H1 (cell line): ENCODE data around the gene CFAP54. TPM values are rescaled to one million over a fixed set of nuclear protein-coding genes. Genes with fewer than 3 reads are reported as not detected.

Source experiments
- CTCF ChIA-PET: fragments of 300-600 bp; sonication (Branson Sonifier 250); formaldehyde crosslinking; loops from one replicate; lab custom pipeline; 2021; ENCODE audit not compliant: partially characterized antibody; lab: Charles Lee
- POLR2A ChIA-PET: fragments of 300-600 bp; sonication (Branson Sonifier 250); formaldehyde crosslinking; loops from one replicate; lab custom pipeline; 2021; ENCODE audit warnings: inconsistent platforms; ENCODE audit not compliant: partially characterized antibody; lab: Charles Lee
- DNase-seq, 2 experiments: peaks; one replicate each; pipeline versions ENCODE4 v3.0.0 to v3.0.0-alpha.2; 2010 to 2022; ENCODE audit warnings: low spot score in 2 of 2, low read depth in 1 of 2, mixed read lengths in 1 of 2
- FAIRE-seq: peaks from 2 replicates; lab custom pipeline; 2011; peaks lifted over from hg19 to GRCh38; lab: Jason Lieb, UNC
- H2AFZ ChIP-seq: 2 replicates; pipeline ENCODE4 v1.8.1; 2012; ENCODE audit warnings: low read length, inconsistent platforms
- H2AK5ac ChIP-seq: 2 replicates; pipeline ENCODE4 v1.6.1; 2013; ENCODE audit warnings: low read depth, low read length
- H2BK120ac ChIP-seq: replicated peaks from 2 replicates; pipeline ENCODE3; 2013; ENCODE audit warnings: low read depth, low read length, inconsistent platforms
- H2BK12ac ChIP-seq: 2 replicates; pipeline ENCODE4 v1.6.1; 2013; ENCODE audit warnings: low read depth, low read length
- H2BK15ac ChIP-seq: 2 replicates; pipeline ENCODE4 v1.6.1; 2013; ENCODE audit warnings: low read length
- H2BK20ac ChIP-seq: 2 replicates; pipeline ENCODE4 v1.6.1; 2013; ENCODE audit warnings: low read length
- H2BK5ac ChIP-seq: 2 replicates; pipeline ENCODE4 v1.6.1; 2013; ENCODE audit warnings: low read depth, low read length
- H3K14ac ChIP-seq: 2 replicates; pipeline ENCODE4 v1.6.1; 2013; ENCODE audit warnings: inconsistent platforms; ENCODE audit not compliant: insufficient read length
- H3K18ac ChIP-seq: 2 replicates; pipeline ENCODE4 v1.6.1; 2013; ENCODE audit warnings: low read length; ENCODE audit errors: extremely low read depth
- H3K23ac ChIP-seq: 2 replicates; pipeline ENCODE4 v1.6.1; 2013; ENCODE audit warnings: inconsistent platforms; ENCODE audit not compliant: insufficient read length
- H3K23me2 ChIP-seq: 2 replicates; pipeline ENCODE4 v1.6.1; 2013; ENCODE audit warnings: low read depth, low read length
- H3K27ac ChIP-seq: 2 replicates; pipeline ENCODE4 v1.6.1; 2011; ENCODE audit warnings: low read depth, low read length, inconsistent platforms
- H3K27me3 ChIP-seq, 4 experiments: replicated peaks in 1 of 4; 1 replicate in 1 of 4; 2 replicates in 3 of 4; pipeline versions ENCODE4 v1.6.1 to v1.8.1; 2011 to 2013; ENCODE audit warnings: low read length in 3 of 4, mild to moderate bottlenecking in 3 of 4, inconsistent platforms in 2 of 4, mixed read lengths in 2 of 4, moderate library complexity in 1 of 4; ENCODE audit not compliant: control insufficient read depth in 3 of 4, insufficient read depth in 3 of 4; ENCODE audit errors: extremely low read depth in 1 of 4
- H3K36me3 ChIP-seq, 4 experiments: 2 replicates each; pipeline versions ENCODE4 v1.6.1 to v1.8.1; 2011 to 2013; ENCODE audit warnings: mild to moderate bottlenecking in 4 of 4, low read length in 3 of 4, moderate library complexity in 2 of 4, control low read depth in 1 of 4, inconsistent platforms in 1 of 4; ENCODE audit not compliant: insufficient read depth in 4 of 4, control insufficient read depth in 2 of 4
- H3K4ac ChIP-seq: replicated peaks from 2 replicates; pipeline ENCODE3; 2013; ENCODE audit warnings: low read length, low read depth, mixed read lengths, inconsistent platforms; ENCODE audit not compliant: insufficient read length
- H3K4me1 ChIP-seq, 4 experiments: replicated peaks in 1 of 4; 1 replicate in 1 of 4; 2 replicates in 3 of 4; pipeline versions ENCODE4 v1.6.1 to v1.8.1; 2011 to 2013; ENCODE audit warnings: low read length in 3 of 4, inconsistent platforms in 2 of 4, mixed read lengths in 1 of 4; ENCODE audit not compliant: insufficient read depth in 4 of 4, control insufficient read depth in 3 of 4
- H3K4me2 ChIP-seq, 2 experiments: 2 replicates each; pipeline versions ENCODE4 v1.6.1 to v1.8.1; 2011 to 2013; ENCODE audit warnings: low read depth in 2 of 2, low read length in 2 of 2, control low read depth in 1 of 2, inconsistent platforms in 1 of 2, mild to moderate bottlenecking in 1 of 2; ENCODE audit not compliant: insufficient read depth in 1 of 2
- H3K4me3 ChIP-seq, 4 experiments: fragments of 200-600, 300-600 bp in 1 of 4; sonication (generic), shearing (Covaris generic), sonication (Bioruptor Twin) in 1 of 4; 2 replicates each; pipeline versions ENCODE4 v1.5.1 to v1.8.1; 2011 to 2016; ENCODE audit warnings: low read length in 4 of 4, low read depth in 3 of 4, control low read depth in 2 of 4, inconsistent platforms in 2 of 4, mild to moderate bottlenecking in 2 of 4, mixed read lengths in 1 of 4, moderate library complexity in 1 of 4; ENCODE audit not compliant: insufficient read depth in 2 of 4; ENCODE audit errors: extremely low read depth in 1 of 4
- H3K56ac ChIP-seq: replicated peaks from 2 replicates; pipeline ENCODE3; 2013; ENCODE audit warnings: low read depth, mild to moderate bottlenecking, mixed read lengths, low read length, inconsistent platforms; ENCODE audit not compliant: insufficient read length
- H3K79me1 ChIP-seq: 2 replicates; pipeline ENCODE4 v1.6.1; 2013; ENCODE audit warnings: low read depth, low read length, control low read depth
- H3K79me2 ChIP-seq, 2 experiments: 2 replicates each; pipeline versions ENCODE4 v1.6.1 to v1.8.1; 2012 to 2013; ENCODE audit warnings: low read length in 2 of 2, mild to moderate bottlenecking in 2 of 2, inconsistent platforms in 1 of 2; ENCODE audit not compliant: insufficient read depth in 2 of 2, control insufficient read depth in 1 of 2
- H3K9ac ChIP-seq, 4 experiments: replicated peaks in 1 of 4; 1 replicate in 1 of 4; 2 replicates in 3 of 4; pipeline versions ENCODE4 v1.6.1 to v1.8.1; 2011 to 2013; ENCODE audit warnings: low read depth in 3 of 4, low read length in 3 of 4, control low read depth in 2 of 4, mild to moderate bottlenecking in 2 of 4, moderate library complexity in 2 of 4, inconsistent platforms in 1 of 4; ENCODE audit errors: extremely low read depth in 1 of 4
- H3K9me3 ChIP-seq, 2 experiments: 2 replicates each; pipeline versions ENCODE4 v1.6.1 to v1.8.1; 2012 to 2013; ENCODE audit warnings: mild to moderate bottlenecking in 2 of 2, moderate library complexity in 2 of 2, control low read depth in 1 of 2, inconsistent platforms in 1 of 2, low read depth in 1 of 2, low read length in 1 of 2, mixed read lengths in 1 of 2; ENCODE audit not compliant: insufficient read depth in 2 of 2
- H4K20me1 ChIP-seq, 2 experiments: replicated peaks in 1 of 2; 2 replicates each; pipeline versions ENCODE3 to v1.8.1; 2011 to 2013; ENCODE audit warnings: inconsistent platforms in 2 of 2, low read length in 2 of 2, mild to moderate bottlenecking in 1 of 2; ENCODE audit not compliant: insufficient read depth in 2 of 2, control insufficient read depth in 1 of 2
- H4K5ac ChIP-seq: 2 replicates; pipeline ENCODE4 v1.6.1; 2013; ENCODE audit warnings: low read length, low read depth, mixed read lengths, inconsistent platforms; ENCODE audit not compliant: insufficient read length
- H4K8ac ChIP-seq: 2 replicates; pipeline ENCODE4 v1.8.0; 2013; ENCODE audit warnings: mild to moderate bottlenecking, moderate library complexity, low read length, inconsistent platforms; ENCODE audit not compliant: insufficient read depth; ENCODE audit errors: extremely low read depth
- H4K91ac ChIP-seq: replicated peaks from 2 replicates; pipeline ENCODE3; 2013; ENCODE audit warnings: low read length, mixed read lengths, inconsistent platforms; ENCODE audit not compliant: insufficient read length
- WGBS, 2 experiments: shearing (Covaris generic) in 1 of 2; methylation state at CpG; one replicate each; pipeline versions ENCODE4 v1.1.6 to v1.1.7; 2013 to 2015; ENCODE audit warnings: low lambda C conversion rate in 2 of 2, mixed read lengths in 2 of 2, inconsistent platforms in 1 of 2, low coverage in 1 of 2, missing lambda C conversion rate in 1 of 2; ENCODE audit not compliant: insufficient replicate concordance in 2 of 2, insufficient coverage in 1 of 2, insufficient read length in 1 of 2; ENCODE audit errors: extremely low coverage in 1 of 2, missing lambda C conversion rate in 1 of 2; 5-methylcytosine and 5-hydroxymethylcytosine counted together
- polyA plus RNA-seq, 7 experiments: library from polyadenylated mRNA; depleted of rRNA in 3 of 7; stranded (reverse) in 5 of 7; unstranded in 2 of 7; fragments of >200 nt in 5 of 7; fragments of 200-250 nt in 2 of 7; gene quantifications; 1 replicate in 5 of 7; 2 replicates in 1 of 7; 4 replicates in 1 of 7; pipeline versions ENCODE4 v1.2.1 to v1.2.3, GENCODE V29; 2011 to 2013; ENCODE audit warnings: missing spikeins in 2 of 7, mixed read lengths in 2 of 7
- total RNA-seq: library from RNA; stranded (reverse); fragmentation: NEBNext Ultra II Directional; extraction: Animal tissue kit (Norgen Biotek cat#: 25700); gene quantifications from 2 replicates; pipeline ENCODE4 v1.2.1, GENCODE V29; 2021

CFAP54 gene
- total and polyA plus RNA-seq, 2 of the 8 experiments (the other 6 are each of a cell fraction or from before 2014, with no cell fraction given): 0.17 to 0.33 TPM

DNA sequence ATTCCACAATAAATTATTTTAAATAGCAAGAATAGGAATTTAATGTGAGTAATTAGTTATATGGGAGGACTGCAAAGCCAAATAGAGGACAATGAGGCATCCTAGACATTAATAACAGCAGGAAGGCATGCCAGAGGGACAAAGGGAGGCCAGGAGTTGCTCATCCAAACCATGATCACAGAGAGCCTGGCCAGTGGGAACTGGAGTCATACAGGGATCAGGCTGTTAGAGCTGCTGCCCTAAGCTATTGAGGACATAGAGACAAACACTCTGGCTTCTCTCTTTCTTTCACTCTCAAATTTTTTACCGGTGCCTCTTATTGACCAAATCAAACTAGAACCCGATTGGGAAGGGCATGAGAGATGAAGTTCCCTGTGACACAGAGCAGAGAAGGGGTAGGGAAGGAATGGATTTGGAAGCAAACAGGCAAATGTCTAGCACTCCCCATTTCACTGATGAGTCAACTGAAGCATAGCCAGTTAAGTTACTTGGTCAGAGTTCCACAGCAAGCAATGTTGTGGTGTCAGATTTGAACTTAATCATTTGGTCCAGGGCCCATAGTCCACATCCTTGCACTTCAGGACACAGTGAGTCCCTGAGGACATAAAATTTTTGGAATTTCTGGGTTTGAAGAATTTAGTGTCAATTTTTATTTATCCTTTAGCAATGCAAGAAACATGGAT, 17.9 kb upstream of the CFAP54 start:
- no peak overlapping the region for H4K8ac ChIP-seq
- H3K4me1 ChIP-seq: no peaks in the 10 kb centered on the region
- no peaks in the 10 kb centered on the region for H3K23me2 ChIP-seq
- H2AFZ ChIP-seq: peak overlapping the region; percentile 36; the same call in 1 of the 2 replicates
- no peak overlapping the region for H2BK5ac ChIP-seq
- H2BK20ac ChIP-seq: no peak overlapping the region
- no peaks in the 10 kb centered on the region for H3K36me3 ChIP-seq
- POLR2A ChIA-PET: no interaction called here
- H2BK15ac ChIP-seq: no peak overlapping the region
- no peak overlapping the region for H3K4ac ChIP-seq
- H4K5ac ChIP-seq: no peak overlapping the region
- no peak overlapping the region for H3K18ac ChIP-seq
- H3K23ac ChIP-seq: no peak overlapping the region
- no peak overlapping the region for H2BK120ac ChIP-seq
- FAIRE-seq: no peak
- H3K14ac ChIP-seq: no peak overlapping the region
- H4K91ac ChIP-seq: no peak overlapping the region
- DNase-seq: no peak
- no peak overlapping the region for H2AK5ac ChIP-seq
- H3K79me2 ChIP-seq: no peaks in the 10 kb centered on the region
- H3K9me3 ChIP-seq: no peaks in the 10 kb centered on the region
- 97% methylated on average over 2 of the region's 2 CpGs; no CpG with 5 or more reads in 1 of the 2 experiments for WGBS, 2 experiments
- H3K4me3 ChIP-seq: no peak overlapping the region
- no peaks in the 10 kb centered on the region for H3K79me1 ChIP-seq
- no peaks in the 10 kb centered on the region for H3K27me3 ChIP-seq
- H3K27ac ChIP-seq: no peak overlapping the region
- H3K9ac ChIP-seq: no peak overlapping the region
- CTCF ChIA-PET: no interaction called here
- H3K4me2 ChIP-seq: no peak overlapping the region
- no peak overlapping the region for H2BK12ac ChIP-seq
- no peak overlapping the region for H3K56ac ChIP-seq
- H4K20me1 ChIP-seq: no peaks in the 10 kb centered on the region
